Hepatocyte (in vitro differentiated cells): ENCODE data around the gene TRPC4.

Experiments used
- CTCF ChIP-seq: fragments of 200-600 bp; sonication (generic); IDR thresholded peaks from 2 replicates; pipeline ENCODE4 v1.5.1; 2016; ENCODE audit warnings: antibody characterized with exemption, mild to moderate bottlenecking; ENCODE audit not compliant: poor library complexity
- EZH2 ChIP-seq: fragments of 200-600 bp; sonication (generic); IDR thresholded peaks from 2 replicates; pipeline ENCODE4 v1.6.1; 2016; ENCODE audit warnings: antibody characterized with exemption, mild to moderate bottlenecking, borderline replicate concordance

- no peak for TF ChIP-seq CTCF
- TF ChIP-seq EZH2 = no peak
Measured at GRCh38 chr13:37657956-37658355, 211.6 kb downstream of the TRPC4 start.
